GM18870 (cell line): ENCODE results near the gene PPP6R3.
A peak's percentile ranks its signal among the peaks of the same experiment; 100 is the strongest.
"Not testable (repeated sequence)": the region's sequence is repeated elsewhere in the genome, so short reads cannot be mapped to it uniquely, and the experiment has no call there.

ENCODE experiments used
- ATAC-seq: cut with Tn5 transposase; IDR thresholded peaks from one replicate; pipeline ENCODE4 v1.9.1; 2021; ENCODE audit warnings: moderate library complexity; ENCODE audit not compliant: unreplicated experiment

The PPP6R3 gene

GRCh38 chr11:68460741-68461574 is at the start of gene PPP6R3:
PPP6R3 (plus strand) TSS chr11:68460752; CDS start chr11:68537665, 76,913 bp downstream.
- ATAC-seq: peak; percentile 28

- ATAC-seq: no peak
Observed at GRCh38 chr11:68411501-68411991, 49.0 kb upstream of the PPP6R3 start.

GRCh38 chr11:68412593-68413475 is 47.7 kb upstream of the PPP6R3 start:
- ATAC-seq: no peak

GRCh38 chr11:68413591-68413999 is 47.0 kb upstream of the PPP6R3 start:
- ATAC-seq: no peak

GRCh38 chr11:68414496-68415221 is 45.9 kb upstream of the PPP6R3 start:
- ATAC-seq: no peak

GRCh38 chr11:68416070-68416578 is 44.4 kb upstream of the PPP6R3 start:
- no peak for ATAC-seq

- no peak for ATAC-seq
Observed at GRCh38 chr11:68418648-68419047, 41.9 kb upstream of the PPP6R3 start.

GRCh38 chr11:68420171-68420570 is 40.4 kb upstream of the PPP6R3 start:
- ATAC-seq: no peak

- no peak for ATAC-seq
Observed at GRCh38 chr11:68423481-68423880, 37.1 kb upstream of the PPP6R3 start.

- no peak for ATAC-seq
Observed at GRCh38 chr11:68424101-68424632, 36.4 kb upstream of the PPP6R3 start.

GRCh38 chr11:68424981-68425865 is 35.3 kb upstream of the PPP6R3 start:
- ATAC-seq: no peak

- ATAC-seq: no peak
Observed at GRCh38 chr11:68425866-68426380, 34.6 kb upstream of the PPP6R3 start.

GRCh38 chr11:68429661-68430060 is 30.9 kb upstream of the PPP6R3 start:
- no peak for ATAC-seq

- no peak for ATAC-seq
Observed at GRCh38 chr11:68430384-68430783, 30.2 kb upstream of the PPP6R3 start.

GRCh38 chr11:68430801-68431200 is 29.8 kb upstream of the PPP6R3 start:
- no peak for ATAC-seq

- ATAC-seq: no peak
Observed at GRCh38 chr11:68431984-68432645, 28.4 kb upstream of the PPP6R3 start.

GRCh38 chr11:68432874-68433273 is 27.7 kb upstream of the PPP6R3 start:
- ATAC-seq: no peak

- no peak for ATAC-seq
Observed at GRCh38 chr11:68433541-68433940, 27.0 kb upstream of the PPP6R3 start.

GRCh38 chr11:68434159-68434558 is 26.4 kb upstream of the PPP6R3 start:
- ATAC-seq: not testable (repeated sequence)
